HAP-1 (cell line): ENCODE measurements around the gene ELF5.

Experiments
- DNase-seq, 2 experiments: peaks; one replicate each; pipeline ENCODE4 v3.0.0-alpha.2; 2016 to 2020; ENCODE audit warnings: low spot score in 2 of 2
- H3K27me3 ChIP-seq: fragments of 250-450 bp; sonication (Bioruptor Pico); 2 replicates; pipeline ENCODE4 v1.5.1; 2020; ENCODE audit warnings: low read depth, mild to moderate bottlenecking, moderate library complexity
- H3K36me3 ChIP-seq: fragments of 250-450 bp; sonication (Bioruptor Pico); replicated peaks from 2 replicates; pipeline ENCODE4 v1.5.1; 2020; ENCODE audit warnings: mild to moderate bottlenecking
- H3K4me1 ChIP-seq: fragments of 250-450 bp; sonication (Bioruptor Pico); 2 replicates; pipeline ENCODE4 v1.5.1; 2020; ENCODE audit warnings: mild to moderate bottlenecking
- H3K4me3 ChIP-seq: fragments of 250-450 bp; sonication (Bioruptor Pico); 2 replicates; pipeline ENCODE4 v1.5.1; 2020; ENCODE audit warnings: mild to moderate bottlenecking, moderate library complexity
- H3K9me3 ChIP-seq: fragments of 250-450 bp; sonication (Bioruptor Pico); 2 replicates; pipeline ENCODE4 v1.5.1; 2020; ENCODE audit warnings: mild to moderate bottlenecking, moderate library complexity
- in situ Hi-C: fragments of 300-500 bp; cut with MboI; formaldehyde crosslinking; loops from 3 replicates; pipeline ENCODE4 v1.14.3; 2020; ENCODE audit warnings: low sequenced_read_pairs, inconsistent platforms, mixed read lengths

The ELF5 gene

GRCh38 chr11:34531663-34532062, 18.1 kb upstream of the ELF5 start:
- no peak for DNase-seq
- no peaks in the 10 kb centered on the region for H3K36me3 ChIP-seq
- in situ Hi-C loops = no loop called here
- H3K4me3 ChIP-seq = no peak overlapping the region
- no peaks in the 10 kb centered on the region for H3K27me3 ChIP-seq
- H3K9me3 ChIP-seq = no peaks in the 10 kb centered on the region
- H3K4me1 ChIP-seq = no peaks in the 10 kb centered on the region

- Histone ChIP-seq H3K27me3 (no peaks in the 10 kb centered on the region), H3K36me3 (no peaks in the 10 kb centered on the region), H3K9me3 (no peaks in the 10 kb centered on the region), H3K4me3 (no peak overlapping the region), H3K4me1 (no peaks in the 10 kb centered on the region)
- DNase-seq = no peak
- in situ Hi-C loops = no loop called here
These were observed 17.1 kb upstream of the ELF5 start for GRCh38 chr11:34530545-34531234.

- in situ Hi-C loops = no loop called here
- H3K4me1 ChIP-seq = no peaks in the 10 kb centered on the region
- H3K27me3 ChIP-seq = no peaks in the 10 kb centered on the region
- H3K36me3 ChIP-seq = no peaks in the 10 kb centered on the region
- DNase-seq = no peak
- no peaks in the 10 kb centered on the region for H3K9me3 ChIP-seq
- no peak overlapping the region for H3K4me3 ChIP-seq
These were observed 16.0 kb upstream of the ELF5 start for GRCh38 chr11:34529643-34530042.

- no peaks in the 10 kb centered on the region for H3K4me1 ChIP-seq
- in situ Hi-C loops = no loop called here
- H3K9me3 ChIP-seq = no peaks in the 10 kb centered on the region
- DNase-seq = no peak
- H3K4me3 ChIP-seq = no peak overlapping the region
- no peaks in the 10 kb centered on the region for H3K36me3 ChIP-seq
- no peaks in the 10 kb centered on the region for H3K27me3 ChIP-seq
These were observed 14.5 kb upstream of the ELF5 start for GRCh38 chr11:34528072-34528471.

- Histone ChIP-seq H3K36me3 (no peaks in the 10 kb centered on the region), H3K27me3 (no peaks in the 10 kb centered on the region), H3K9me3 (no peaks in the 10 kb centered on the region), H3K4me1 (no peaks in the 10 kb centered on the region), H3K4me3 (no peak overlapping the region)
- no peak for DNase-seq
- in situ Hi-C loops = no loop called here
These were observed 12.5 kb upstream of the ELF5 start for GRCh38 chr11:34525888-34526657.

- Histone ChIP-seq H3K27me3 (no peaks in the 10 kb centered on the region), H3K36me3 (no peaks in the 10 kb centered on the region), H3K9me3 (no peaks in the 10 kb centered on the region), H3K4me3 (no peak overlapping the region), H3K4me1 (no peaks in the 10 kb centered on the region)
- in situ Hi-C loops = no loop called here
- DNase-seq = no peak
These were observed 11.5 kb upstream of the ELF5 start for GRCh38 chr11:34525098-34525497.

- H3K36me3 ChIP-seq = no peaks in the 10 kb centered on the region
- in situ Hi-C loops = no loop called here
- no peaks in the 10 kb centered on the region for H3K9me3 ChIP-seq
- no peak overlapping the region for H3K4me3 ChIP-seq
- H3K27me3 ChIP-seq = no peaks in the 10 kb centered on the region
- H3K4me1 ChIP-seq = no peaks in the 10 kb centered on the region
- DNase-seq = no peak
These were observed 11.1 kb upstream of the ELF5 start for GRCh38 chr11:34524696-34525095.

GRCh38 chr11:34523053-34523452, 9.5 kb upstream of the ELF5 start:
- H3K27me3 ChIP-seq = no peaks in the 10 kb centered on the region
- no peak overlapping the region for H3K4me3 ChIP-seq
- H3K9me3 ChIP-seq = no peaks in the 10 kb centered on the region
- H3K36me3 ChIP-seq = no peaks in the 10 kb centered on the region
- H3K4me1 ChIP-seq = no peaks in the 10 kb centered on the region
- DNase-seq = no peak
- in situ Hi-C loops = no loop called here

GRCh38 chr11:34522188-34522587, 8.6 kb upstream of the ELF5 start:
- H3K36me3 ChIP-seq = no peaks in the 10 kb centered on the region
- H3K4me1 ChIP-seq = no peaks in the 10 kb centered on the region
- no peaks in the 10 kb centered on the region; the same call in 1 of the 2 replicates for H3K27me3 ChIP-seq
- in situ Hi-C loops = no loop called here
- DNase-seq = no peak
- no peaks in the 10 kb centered on the region for H3K9me3 ChIP-seq
- no peak overlapping the region for H3K4me3 ChIP-seq

GRCh38 chr11:34521265-34521664, 7.7 kb upstream of the ELF5 start:
- Histone ChIP-seq H3K4me3 (no peak overlapping the region), H3K9me3 (no peaks in the 10 kb centered on the region), H3K4me1 (no peaks in the 10 kb centered on the region), H3K36me3 (no peaks in the 10 kb centered on the region), H3K27me3 (no peaks in the 10 kb centered on the region; the same call in 1 of the 2 replicates)
- in situ Hi-C loops = no loop called here
- DNase-seq = no peak

GRCh38 chr11:34519595-34520235, 6.1 kb upstream of the ELF5 start:
- H3K9me3 ChIP-seq = no peaks in the 10 kb centered on the region
- no peaks in the 10 kb centered on the region for H3K36me3 ChIP-seq
- in situ Hi-C loops = no loop called here
- no peak overlapping the region for H3K4me3 ChIP-seq
- H3K27me3 ChIP-seq = no peaks in the 10 kb centered on the region; the same call in none of the 2 replicates
- DNase-seq = no peak
- no peaks in the 10 kb centered on the region for H3K4me1 ChIP-seq

GRCh38 chr11:34516247-34517040, 2.9 kb upstream of the ELF5 start:
- no peaks in the 10 kb centered on the region for H3K36me3 ChIP-seq
- H3K9me3 ChIP-seq = no peaks in the 10 kb centered on the region
- no peak for DNase-seq
- no peaks in the 10 kb centered on the region; the same call in none of the 2 replicates for H3K27me3 ChIP-seq
- in situ Hi-C loops = no loop called here
- no peak overlapping the region for H3K4me3 ChIP-seq
- no peaks in the 10 kb centered on the region for H3K4me1 ChIP-seq

- H3K9me3 ChIP-seq = no peaks in the 10 kb centered on the region
- H3K4me3 ChIP-seq = no peak overlapping the region
- no peaks in the 10 kb centered on the region for H3K36me3 ChIP-seq
- in situ Hi-C loops = no loop called here
- no peaks in the 10 kb centered on the region; the same call in none of the 2 replicates for H3K27me3 ChIP-seq
- H3K4me1 ChIP-seq = no peaks in the 10 kb centered on the region
- no peak for DNase-seq
These were observed 1.0 kb upstream of the ELF5 start for GRCh38 chr11:34514597-34514996.
